BLaER1 treated with 17β-estradiol and CSF1 and Interleukin-3, amounts not matched to agents 10 nM and 100 nM (cell line): ENCODE data around the gene CACNA1D.

ENCODE experiments used
- H3K27ac ChIP-seq, 11 experiments: shearing (Covaris generic); formaldehyde crosslinking; 2 replicates each; pipeline ENCODE4 v1.8.1; 2022
- H3K27me3 ChIP-seq, 11 experiments: shearing (Covaris generic); formaldehyde crosslinking; 2 replicates each; pipeline ENCODE4 v1.8.1; 2022
- H3K36me3 ChIP-seq, 11 experiments: shearing (Covaris generic); formaldehyde crosslinking; 2 replicates each; pipeline ENCODE4 v1.8.1; 2022
- H3K4me1 ChIP-seq, 10 experiments: shearing (Covaris generic); formaldehyde crosslinking; 2 replicates each; pipeline ENCODE4 v1.8.1; 2022
- H3K4me2 ChIP-seq, 11 experiments: shearing (Covaris generic); formaldehyde crosslinking; 2 replicates each; pipeline ENCODE4 v1.8.1; 2022
- H3K4me3 ChIP-seq, 10 experiments: shearing (Covaris generic); formaldehyde crosslinking; 2 replicates each; pipeline ENCODE4 v1.8.1; 2022
- H3K9ac ChIP-seq, 11 experiments: shearing (Covaris generic); formaldehyde crosslinking; 2 replicates each; pipeline ENCODE4 v1.8.1; 2022
- H3K9me3 ChIP-seq, 11 experiments: shearing (Covaris generic); formaldehyde crosslinking; replicated peaks in 1 of 11; 2 replicates each; pipeline ENCODE4 v1.8.1; 2022
- H4K20me1 ChIP-seq, 11 experiments: shearing (Covaris generic); formaldehyde crosslinking; 2 replicates each; pipeline ENCODE4 v1.8.1; 2022
- Cebpa-rat ChIP-seq, 11 experiments: shearing (Covaris generic); IDR thresholded peaks; 2 replicates each; pipeline ENCODE4 v1.8.1; 2022

The CACNA1D gene

DNA sequence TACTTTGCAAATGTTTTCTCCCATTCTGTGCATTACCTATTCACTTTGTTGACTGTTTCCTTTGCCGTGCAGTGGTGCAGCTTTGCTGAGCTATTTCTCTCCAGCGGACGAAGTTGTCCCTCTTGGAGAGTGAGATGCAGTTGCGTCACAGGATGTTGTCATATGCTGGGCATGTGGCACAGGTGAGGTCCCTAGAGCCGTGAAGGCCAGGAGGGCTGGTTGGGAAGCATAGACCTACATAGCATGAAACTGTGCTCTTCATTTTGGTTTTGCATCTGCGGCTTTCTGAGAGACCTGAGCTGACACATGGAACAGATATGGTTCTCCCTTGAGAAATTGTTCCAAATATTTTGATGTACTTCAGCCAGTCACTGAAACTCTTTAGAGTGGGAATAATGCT, 108.5 kb downstream of the CACNA1D start:
- Histone ChIP-seq H4K20me1 (no peaks in the 10 kb centered on the region), H3K4me1 (peaks cover 0 to 26% (median 22%) of the 10 kb centered on the region in 10 experiments; a peak in 18 of 20 replicates), H3K4me3 (no peak overlapping the region), H3K27me3 (no peaks in the 10 kb centered on the region), H3K27ac (no peak overlapping the region), H3K4me2 (no peak overlapping the region), H3K9me3 (peaks cover 10 to 19% (median 14%) of the 10 kb centered on the region in 11 experiments), H3K9ac (no peak overlapping the region), H3K36me3 (no peaks in the 10 kb centered on the region)
- no peak for TF ChIP-seq Cebpa-rat (IDR thresholded peaks at IDR 0.05)

DNA sequence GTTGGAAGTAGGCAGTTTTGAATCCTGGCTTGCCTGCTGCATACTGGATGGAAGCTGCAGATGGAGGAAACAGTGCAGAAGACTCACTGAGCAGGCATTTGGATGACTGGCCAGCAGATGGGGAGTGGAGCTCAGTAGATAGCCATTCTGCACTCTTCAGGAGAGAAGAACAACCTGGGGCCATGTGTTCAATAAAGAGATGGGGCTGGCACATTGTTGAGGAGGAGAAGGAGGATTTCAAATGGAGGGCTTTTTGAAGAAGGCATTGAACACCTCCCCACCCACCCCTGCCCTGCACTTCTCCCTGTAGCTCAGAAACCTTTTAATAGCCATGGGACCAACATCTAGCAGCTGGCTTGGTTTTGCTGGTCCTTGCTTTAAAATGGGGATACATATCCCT, 109.8 kb downstream of the CACNA1D start:
- Histone ChIP-seq H3K27ac (no peak overlapping the region), H3K4me1 (peaks cover 0 to 19% (median 15%) of the 10 kb centered on the region in 10 experiments; a peak in 16 of 20 replicates), H3K9me3 (peaks cover 10 to 19% (median 14%) of the 10 kb centered on the region in 11 experiments), H3K4me3 (no peak overlapping the region), H3K27me3 (no peaks in the 10 kb centered on the region), H3K4me2 (no peak overlapping the region), H4K20me1 (no peaks in the 10 kb centered on the region), H3K36me3 (no peaks in the 10 kb centered on the region), H3K9ac (no peak overlapping the region)
- no peak for TF ChIP-seq Cebpa-rat (IDR thresholded peaks at IDR 0.05)

DNA sequence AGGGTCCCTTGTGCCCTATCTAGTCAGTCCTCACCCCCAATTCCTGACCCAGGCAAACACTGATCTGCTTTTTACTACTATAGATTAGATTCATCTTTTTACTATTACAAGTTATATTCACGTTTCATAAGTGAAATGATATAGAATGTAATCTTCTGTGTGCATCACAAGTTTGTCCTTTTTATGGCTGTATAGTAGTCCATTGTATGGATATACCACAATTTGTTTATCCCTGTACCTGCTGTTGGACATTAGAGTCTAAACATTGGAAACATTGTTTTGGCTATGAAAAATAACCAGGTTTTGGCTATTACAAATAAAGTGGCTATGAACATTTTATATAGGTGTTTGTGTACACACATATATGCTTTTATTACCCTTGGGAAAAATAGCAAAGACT, 112.4 kb downstream of the CACNA1D start:
- no peaks in the 10 kb centered on the region for H4K20me1 ChIP-seq
- H3K27ac ChIP-seq = no peak overlapping the region
- H3K4me2 ChIP-seq = no peak overlapping the region
- H3K36me3 ChIP-seq = no peaks in the 10 kb centered on the region
- no peak overlapping the region for H3K4me3 ChIP-seq
- no peak overlapping the region for H3K9ac ChIP-seq
- TF ChIP-seq Cebpa-rat (IDR thresholded peaks at IDR 0.05) = no peak
- no peaks in the 10 kb centered on the region for H3K27me3 ChIP-seq
- H3K9me3 ChIP-seq = peaks cover 10 to 21% (median 14%) of the 10 kb centered on the region in 11 experiments
- no peaks in the 10 kb centered on the region for H3K4me1 ChIP-seq

- Histone ChIP-seq H3K9ac (no peak overlapping the region), H3K4me1 (peaks cover 39 to 53% (median 49%) of the 10 kb centered on the region in 10 experiments), H3K4me2 (peak overlapping the region in 8 of 11 experiments; percentile 7 to 83 (median 27); a peak in 10 of 22 replicates), H3K4me3 (no peak overlapping the region), H3K27ac (no peak overlapping the region), H3K9me3 (peaks cover 0 to 15% (median 4%) of the 10 kb centered on the region in 11 experiments; a peak in 17 of 22 replicates), H3K36me3 (no peaks in the 10 kb centered on the region), H3K27me3 (no peaks in the 10 kb centered on the region), H4K20me1 (no peaks in the 10 kb centered on the region)
- TF ChIP-seq Cebpa-rat (IDR thresholded peaks at IDR 0.05) = no peak
Observed at GRCh38 chr3:53612508-53612907, 118.1 kb downstream of the CACNA1D start.

DNA sequence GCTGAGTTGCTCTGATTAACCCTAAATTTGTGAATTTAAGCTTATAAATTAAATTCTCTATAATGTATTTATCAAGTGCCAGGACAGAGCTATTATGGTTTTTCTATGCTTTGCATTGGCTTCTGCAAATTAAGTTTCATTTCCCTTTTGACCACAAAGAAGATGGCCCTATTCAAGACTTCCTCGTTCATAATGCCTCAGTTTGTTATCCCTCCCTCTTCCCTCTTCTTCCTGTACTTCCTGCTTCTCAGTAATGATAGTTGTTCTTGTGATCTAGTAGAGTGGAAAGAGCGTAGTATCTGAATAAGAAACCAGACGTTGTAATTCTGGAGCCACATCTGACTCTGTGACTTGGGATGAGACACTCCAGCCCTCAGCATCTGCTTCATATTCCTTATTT, 118.7 kb downstream of the CACNA1D start:
- no peak for TF ChIP-seq Cebpa-rat (IDR thresholded peaks at IDR 0.05)
- Histone ChIP-seq H3K9ac (no peak overlapping the region), H3K4me1 (peaks cover 45 to 60% (median 55%) of the 10 kb centered on the region in 10 experiments), H3K4me3 (no peak overlapping the region), H3K36me3 (no peaks in the 10 kb centered on the region), H3K27ac (peak overlapping the region in 3 of 11 experiments; percentile 21 to 46 (median 24); a peak in 4 of 22 replicates), H4K20me1 (no peaks in the 10 kb centered on the region), H3K4me2 (peak overlapping the region in 9 of 11 experiments; percentile 6 to 91 (median 32); a peak in 13 of 22 replicates), H3K9me3 (peaks cover 0 to 14% (median 3%) of the 10 kb centered on the region in 11 experiments; a peak in 13 of 22 replicates), H3K27me3 (no peaks in the 10 kb centered on the region)

DNA sequence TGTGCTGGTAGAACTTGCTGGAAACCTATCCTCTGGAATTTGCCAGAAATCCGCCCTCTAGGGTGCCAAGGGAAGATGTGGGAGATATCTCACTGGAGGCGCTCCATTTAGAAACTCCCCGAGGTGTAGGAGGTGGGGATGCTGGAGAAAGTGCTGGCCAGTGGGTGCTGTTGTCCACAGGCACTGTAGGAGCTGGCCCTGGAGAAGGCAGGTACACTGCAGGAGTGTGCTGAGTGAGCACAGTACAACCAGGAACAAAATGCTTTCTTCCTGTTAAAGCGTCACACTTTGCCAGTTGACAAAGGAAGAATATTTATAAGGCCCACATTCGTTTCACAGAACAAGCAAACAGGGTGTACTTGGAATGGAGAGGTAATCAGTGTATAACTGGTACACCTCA, 119.9 kb downstream of the CACNA1D start:
- H3K4me3 ChIP-seq = no peak overlapping the region
- no peak for TF ChIP-seq Cebpa-rat (IDR thresholded peaks at IDR 0.05)

DNA sequence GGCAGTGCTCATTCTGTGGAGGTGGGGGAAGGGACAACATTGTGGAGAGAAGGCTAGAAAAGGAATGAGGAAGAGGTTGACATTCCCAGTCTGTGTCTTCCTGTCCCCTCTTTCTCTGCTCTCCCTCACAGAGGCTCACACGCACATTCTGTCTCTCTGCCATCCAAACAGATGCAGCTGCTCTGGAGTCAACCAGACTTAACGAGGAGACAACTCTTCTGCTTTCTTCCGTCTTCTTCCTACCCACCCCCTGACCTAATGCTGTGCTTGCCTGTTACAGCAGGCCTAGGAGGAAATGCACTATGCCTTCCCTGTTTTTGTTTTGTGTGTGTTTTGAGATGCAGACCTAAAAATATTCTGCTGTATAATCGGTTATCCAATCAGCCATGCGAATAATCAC, 121.9 kb downstream of the CACNA1D start:
- H3K4me3 ChIP-seq = peak overlapping the region in 1 of 10 experiments; percentile 23; a peak in 2 of 20 replicates
- H3K9ac ChIP-seq = peak overlapping the region in 5 of 11 experiments; percentile 16 to 54 (median 23); a peak in 5 of 22 replicates
- no peak for TF ChIP-seq Cebpa-rat (IDR thresholded peaks at IDR 0.05)
- peaks cover 0 to 14% (median 3%) of the 10 kb centered on the region in 11 experiments; a peak in 13 of 22 replicates for H3K9me3 ChIP-seq
- H3K27ac ChIP-seq = peak overlapping the region in 10 of 11 experiments; percentile 11 to 43 (median 24); a peak in 15 of 22 replicates
- H3K36me3 ChIP-seq = no peaks in the 10 kb centered on the region
- no peaks in the 10 kb centered on the region for H4K20me1 ChIP-seq
- peaks cover 45 to 64% (median 58%) of the 10 kb centered on the region in 10 experiments for H3K4me1 ChIP-seq
- peak overlapping the region; percentile 61 to 91 (median 82) for H3K4me2 ChIP-seq
- no peaks in the 10 kb centered on the region for H3K27me3 ChIP-seq

More for the DNA sequence above, 119.9 kb downstream of the CACNA1D start:
- Histone ChIP-seq H3K9me3 (peaks cover 0 to 14% (median 3%) of the 10 kb centered on the region in 11 experiments; a peak in 13 of 22 replicates), H3K4me1 (peaks cover 45 to 64% (median 58%) of the 10 kb centered on the region in 10 experiments), H4K20me1 (no peaks in the 10 kb centered on the region), H3K4me2 (peak overlapping the region in 9 of 11 experiments; percentile 7 to 91 (median 81); a peak in 12 of 22 replicates), H3K36me3 (no peaks in the 10 kb centered on the region), H3K27ac (no peak overlapping the region), H3K9ac (no peak overlapping the region), H3K27me3 (no peaks in the 10 kb centered on the region)

DNA sequence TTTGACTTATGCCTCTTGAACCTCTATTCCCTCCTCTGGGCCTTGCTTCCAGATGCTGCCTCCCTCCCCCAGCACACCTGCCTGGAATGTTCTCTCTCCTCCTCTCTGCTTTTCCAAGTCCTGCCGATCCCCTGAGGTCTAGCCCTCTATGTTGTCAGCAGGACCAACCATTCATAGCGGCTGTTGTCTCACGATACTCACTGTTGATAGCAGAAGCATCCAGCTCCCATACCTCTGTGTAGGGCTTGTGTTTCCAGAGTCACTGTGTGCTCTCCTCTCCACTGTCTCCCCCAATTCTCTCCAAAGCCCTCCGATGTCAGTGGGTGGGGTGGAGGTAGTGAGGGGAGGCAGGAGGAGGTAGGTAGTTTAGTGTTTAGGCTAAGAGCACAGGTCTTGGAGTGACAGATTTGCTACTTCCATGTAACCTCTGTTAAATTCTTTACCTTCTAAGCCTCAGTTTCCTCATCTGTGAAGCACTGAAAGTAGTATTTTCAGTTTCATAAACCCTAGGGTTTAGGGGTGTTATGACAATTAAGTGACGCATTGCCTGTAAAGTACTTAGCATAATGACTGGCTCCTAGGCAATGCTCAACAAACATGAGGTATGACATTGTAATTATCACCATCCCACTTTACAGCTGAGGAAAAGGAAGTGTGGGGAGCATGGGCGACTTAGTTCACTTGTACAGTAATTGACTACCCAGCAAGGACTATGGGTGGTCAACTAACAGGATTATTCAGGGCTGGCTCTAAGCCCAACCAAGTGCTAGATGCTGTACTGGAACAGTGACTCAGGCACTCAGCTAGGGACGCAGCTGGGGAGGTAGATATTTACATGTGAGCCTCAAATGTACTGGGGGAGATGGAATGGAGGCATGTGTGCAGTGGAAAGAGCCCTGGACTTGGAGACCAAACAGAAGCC, 122.8 kb downstream of the CACNA1D start:
- no peaks in the 10 kb centered on the region for H3K27me3 ChIP-seq
- peak overlapping the region in 10 of 11 experiments; percentile 11 to 43 (median 24); a peak in 11 of 22 replicates for H3K27ac ChIP-seq
- peaks cover 45 to 62% (median 58%) of the 10 kb centered on the region in 10 experiments for H3K4me1 ChIP-seq
- H3K36me3 ChIP-seq = no peaks in the 10 kb centered on the region
- H3K9ac ChIP-seq = peak overlapping the region in 5 of 11 experiments; percentile 14 to 54 (median 22); a peak in 4 of 22 replicates
- H3K4me3 ChIP-seq = peak overlapping the region in 1 of 10 experiments; percentile 23; a peak in 2 of 20 replicates
- TF ChIP-seq Cebpa-rat (IDR thresholded peaks at IDR 0.05) = no peak
- peak overlapping the region; percentile 61 to 91 (median 82) for H3K4me2 ChIP-seq
- peaks cover 0 to 11% (median 3%) of the 10 kb centered on the region in 11 experiments; a peak in 13 of 22 replicates for H3K9me3 ChIP-seq
- no peaks in the 10 kb centered on the region for H4K20me1 ChIP-seq
